Hepatocyte (in vitro differentiated cells): ENCODE measurements around the gene CCDC188. TPM values are rescaled to one million over a fixed set of nuclear protein-coding genes. Genes with fewer than 3 reads are reported as not detected.

Source experiments
- DNase-seq: peaks from one replicate; pipeline ENCODE4 v3.0.0-alpha.2; 2016; ENCODE audit warnings: low spot score
- H2AFZ ChIP-seq: fragments of 200-600 bp; sonication (generic); 2 replicates; pipeline ENCODE4 v1.6.0; 2016; ENCODE audit warnings: antibody characterized with exemption, mild to moderate bottlenecking
- H3K27ac ChIP-seq: fragments of 200-600 bp; sonication (generic); 2 replicates; pipeline ENCODE4 v1.5.1; 2016; ENCODE audit warnings: mild to moderate bottlenecking
- H3K27me3 ChIP-seq: fragments of 200-600 bp; sonication (generic); 2 replicates; pipeline ENCODE4 v1.6.1; 2016
- H3K36me3 ChIP-seq: fragments of 200-600 bp; sonication (generic); replicated peaks from 2 replicates; pipeline ENCODE4 v1.5.1; 2016; ENCODE audit warnings: low read depth; ENCODE audit not compliant: insufficient read depth
- H3K4me1 ChIP-seq: fragments of 200-600 bp; sonication (generic); 2 replicates; pipeline ENCODE4 v1.5.1; 2016; ENCODE audit warnings: mild to moderate bottlenecking, moderate library complexity; ENCODE audit not compliant: insufficient read depth
- H3K4me2 ChIP-seq: fragments of 200-600 bp; sonication (generic); 2 replicates; pipeline ENCODE4 v1.6.0; 2016
- H3K4me3 ChIP-seq: fragments of 200-600 bp; sonication (generic); 2 replicates; pipeline ENCODE4 v1.5.1; 2016; ENCODE audit warnings: mild to moderate bottlenecking
- H3K79me2 ChIP-seq: fragments of 200-600 bp; sonication (generic); 2 replicates; pipeline ENCODE4 v1.6.0; 2017; ENCODE audit warnings: mild to moderate bottlenecking
- H3K9me2 ChIP-seq: fragments of 200-600 bp; sonication (generic); replicated peaks from 2 replicates; pipeline ENCODE4 v1.6.0; 2017; ENCODE audit warnings: mild to moderate bottlenecking; ENCODE audit not compliant: insufficient read depth
- H3K9me3 ChIP-seq: fragments of 200-600 bp; sonication (generic); 2 replicates; pipeline ENCODE4 v1.5.1; 2016; ENCODE audit warnings: low read depth, mild to moderate bottlenecking
- H4K20me1 ChIP-seq: fragments of 200-600 bp; sonication (generic); 2 replicates; pipeline ENCODE4 v1.6.0; 2016; ENCODE audit warnings: mild to moderate bottlenecking; ENCODE audit not compliant: insufficient read depth, poor library complexity, severe bottlenecking
- EZH2 ChIP-seq: fragments of 200-600 bp; sonication (generic); IDR thresholded peaks from 2 replicates; pipeline ENCODE4 v1.6.1; 2016; ENCODE audit warnings: antibody characterized with exemption, mild to moderate bottlenecking, borderline replicate concordance
- EZH2phosphoT487 ChIP-seq: fragments of 200-600 bp; sonication (generic); IDR thresholded peaks from one replicate; pipeline ENCODE4 v1.6.1; 2018; ENCODE audit warnings: antibody characterized with exemption, mild to moderate bottlenecking, low read depth, moderate library complexity; ENCODE audit not compliant: unreplicated experiment, severe bottlenecking
- WGBS: methylation state at CpG from one replicate; pipeline ENCODE4 v1.1.6; 2016; ENCODE audit warnings: low lambda C conversion rate; ENCODE audit errors: missing lambda C conversion rate; 5-methylcytosine and 5-hydroxymethylcytosine counted together
- polyA plus RNA-seq: library from polyadenylated mRNA; unstranded; fragments of >200 nt; fragmentation: Nextera tagmentation; extraction: Ambion mirVana; gene quantifications from 2 replicates; pipeline ENCODE4 v1.2.1, GENCODE V29; 2016
- total RNA-seq: library from RNA; depleted of rRNA; stranded (reverse); fragments of >200 nt; gene quantifications from 2 replicates; pipeline ENCODE4 v1.2.3, GENCODE V29; 2014
- TF ChIP-seq, protein P1 (sequence below): fragments of 200-600 bp; sonication (generic); IDR thresholded peaks from 2 replicates; pipeline ENCODE4 v1.5.1; 2016; ENCODE audit warnings: antibody characterized with exemption, mild to moderate bottlenecking; ENCODE audit not compliant: poor library complexity

Gene CCDC188
- total and polyA plus RNA-seq, 2 experiments from 2014 or later: not detected

GRCh38 chr22:20135806-20136602 is 14.9 kb downstream of the CCDC188 start:
- Histone ChIP-seq H3K27ac (no peak overlapping the region), H3K79me2 (peaks cover 58% of the 10 kb centered on the region), H2AFZ (no peak overlapping the region), H3K4me2 (no peak overlapping the region), H3K27me3 (no peaks in the 10 kb centered on the region), H4K20me1 (peaks cover 32% of the 10 kb centered on the region), H3K4me1 (peaks cover 11% of the 10 kb centered on the region), H3K36me3 (no peaks in the 10 kb centered on the region), H3K4me3 (no peak overlapping the region), H3K9me2 (no peaks in the 10 kb centered on the region), H3K9me3 (no peaks in the 10 kb centered on the region)
- DNase-seq: no peak
- WGBS: 93% methylated on average over 24 of the region's 25 CpGs
- TF ChIP-seq EZH2phosphoT487 (no peak), EZH2 (no peak)
- TF ChIP-seq, protein P1, sequence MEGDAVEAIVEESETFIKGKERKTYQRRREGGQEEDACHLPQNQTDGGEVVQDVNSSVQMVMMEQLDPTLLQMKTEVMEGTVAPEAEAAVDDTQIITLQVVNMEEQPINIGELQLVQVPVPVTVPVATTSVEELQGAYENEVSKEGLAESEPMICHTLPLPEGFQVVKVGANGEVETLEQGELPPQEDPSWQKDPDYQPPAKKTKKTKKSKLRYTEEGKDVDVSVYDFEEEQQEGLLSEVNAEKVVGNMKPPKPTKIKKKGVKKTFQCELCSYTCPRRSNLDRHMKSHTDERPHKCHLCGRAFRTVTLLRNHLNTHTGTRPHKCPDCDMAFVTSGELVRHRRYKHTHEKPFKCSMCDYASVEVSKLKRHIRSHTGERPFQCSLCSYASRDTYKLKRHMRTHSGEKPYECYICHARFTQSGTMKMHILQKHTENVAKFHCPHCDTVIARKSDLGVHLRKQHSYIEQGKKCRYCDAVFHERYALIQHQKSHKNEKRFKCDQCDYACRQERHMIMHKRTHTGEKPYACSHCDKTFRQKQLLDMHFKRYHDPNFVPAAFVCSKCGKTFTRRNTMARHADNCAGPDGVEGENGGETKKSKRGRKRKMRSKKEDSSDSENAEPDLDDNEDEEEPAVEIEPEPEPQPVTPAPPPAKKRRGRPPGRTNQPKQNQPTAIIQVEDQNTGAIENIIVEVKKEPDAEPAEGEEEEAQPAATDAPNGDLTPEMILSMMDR: no peak

GRCh38 chr22:20135265-20135664 is 15.6 kb downstream of the CCDC188 start:
- H3K4me2 ChIP-seq: no peak overlapping the region
- H3K4me1 ChIP-seq: peaks cover 11% of the 10 kb centered on the region
- DNase-seq: no peak
- no peak for TF ChIP-seq EZH2phosphoT487
- TF ChIP-seq, protein P1: no peak
- TF ChIP-seq EZH2: no peak
- H3K27me3 ChIP-seq: no peaks in the 10 kb centered on the region
- no peak overlapping the region for H3K4me3 ChIP-seq
- peaks cover 32% of the 10 kb centered on the region for H4K20me1 ChIP-seq
- H3K79me2 ChIP-seq: peaks cover 58% of the 10 kb centered on the region
- no peaks in the 10 kb centered on the region for H3K9me2 ChIP-seq
- no peak overlapping the region for H3K27ac ChIP-seq
- 71% methylated on average over 4 of the region's 4 CpGs for whole genome bisulfite sequencing
- no peaks in the 10 kb centered on the region for H3K9me3 ChIP-seq
- no peaks in the 10 kb centered on the region for H3K36me3 ChIP-seq
- H2AFZ ChIP-seq: no peak overlapping the region

DNA sequence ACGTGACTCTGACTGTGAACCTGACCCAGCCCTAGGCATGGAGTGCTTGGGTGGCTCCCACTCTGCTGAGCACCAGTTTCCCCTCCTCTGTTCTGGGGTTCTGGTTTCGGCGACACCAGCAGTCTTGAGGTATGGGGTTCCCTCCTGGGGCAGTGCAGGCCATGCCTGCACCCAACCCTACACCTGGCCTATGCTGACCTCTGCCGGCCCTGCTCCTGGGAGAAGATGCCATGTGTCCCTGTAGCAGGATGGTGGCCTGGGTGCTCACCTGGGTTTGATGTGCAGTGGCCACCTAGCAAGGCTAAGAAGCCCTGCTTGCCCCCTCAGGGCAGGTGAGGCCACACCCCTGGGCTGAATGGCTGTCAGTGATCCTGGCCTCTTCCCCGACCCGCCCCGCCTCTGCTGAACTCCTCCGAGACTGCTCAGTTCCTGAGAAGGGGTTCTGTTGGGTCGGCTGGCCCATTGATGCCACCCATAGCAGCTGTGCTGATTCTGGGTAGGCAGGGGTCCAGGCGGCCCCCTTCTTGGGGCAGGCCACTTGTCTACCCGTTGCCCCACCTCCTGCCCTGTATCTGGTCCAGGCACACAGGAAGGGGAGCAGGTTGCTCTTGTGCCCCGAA is 16.8 kb downstream of the CCDC188 start:
- WGBS: 92% methylated on average over 12 of the region's 12 CpGs
- DNase-seq: no peak
- Histone ChIP-seq H3K27ac (no peak overlapping the region), H3K4me1 (peaks cover 11% of the 10 kb centered on the region), H3K9me3 (no peaks in the 10 kb centered on the region), H3K9me2 (no peaks in the 10 kb centered on the region), H4K20me1 (peaks cover 32% of the 10 kb centered on the region), H3K27me3 (no peaks in the 10 kb centered on the region), H3K4me3 (no peak overlapping the region), H2AFZ (no peak overlapping the region), H3K4me2 (peak overlapping the region; percentile 97), H3K79me2 (peaks cover 58% of the 10 kb centered on the region), H3K36me3 (no peaks in the 10 kb centered on the region)
- TF ChIP-seq EZH2phosphoT487 (no peak), EZH2 (no peak)
- TF ChIP-seq, protein P1: no peak
